LNCAP (cell line): Measurements from ENCODE around the gene CAPN15.

Experiments used
- TF ChIP-seq, protein P1 (sequence below): fragments of 450-650 bp; IDR thresholded peaks from 2 replicates; pipeline ENCODE4 v1.5.1; 2017; ENCODE audit warnings: mild to moderate bottlenecking

Gene CAPN15

GRCh38 chr16:576823-577201, 49.3 kb downstream of the CAPN15 start:
- TF ChIP-seq, protein P1, sequence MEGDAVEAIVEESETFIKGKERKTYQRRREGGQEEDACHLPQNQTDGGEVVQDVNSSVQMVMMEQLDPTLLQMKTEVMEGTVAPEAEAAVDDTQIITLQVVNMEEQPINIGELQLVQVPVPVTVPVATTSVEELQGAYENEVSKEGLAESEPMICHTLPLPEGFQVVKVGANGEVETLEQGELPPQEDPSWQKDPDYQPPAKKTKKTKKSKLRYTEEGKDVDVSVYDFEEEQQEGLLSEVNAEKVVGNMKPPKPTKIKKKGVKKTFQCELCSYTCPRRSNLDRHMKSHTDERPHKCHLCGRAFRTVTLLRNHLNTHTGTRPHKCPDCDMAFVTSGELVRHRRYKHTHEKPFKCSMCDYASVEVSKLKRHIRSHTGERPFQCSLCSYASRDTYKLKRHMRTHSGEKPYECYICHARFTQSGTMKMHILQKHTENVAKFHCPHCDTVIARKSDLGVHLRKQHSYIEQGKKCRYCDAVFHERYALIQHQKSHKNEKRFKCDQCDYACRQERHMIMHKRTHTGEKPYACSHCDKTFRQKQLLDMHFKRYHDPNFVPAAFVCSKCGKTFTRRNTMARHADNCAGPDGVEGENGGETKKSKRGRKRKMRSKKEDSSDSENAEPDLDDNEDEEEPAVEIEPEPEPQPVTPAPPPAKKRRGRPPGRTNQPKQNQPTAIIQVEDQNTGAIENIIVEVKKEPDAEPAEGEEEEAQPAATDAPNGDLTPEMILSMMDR: 0 out of 2 replicates have a peak, but pooled peaks have one; percentile 8

DNA sequence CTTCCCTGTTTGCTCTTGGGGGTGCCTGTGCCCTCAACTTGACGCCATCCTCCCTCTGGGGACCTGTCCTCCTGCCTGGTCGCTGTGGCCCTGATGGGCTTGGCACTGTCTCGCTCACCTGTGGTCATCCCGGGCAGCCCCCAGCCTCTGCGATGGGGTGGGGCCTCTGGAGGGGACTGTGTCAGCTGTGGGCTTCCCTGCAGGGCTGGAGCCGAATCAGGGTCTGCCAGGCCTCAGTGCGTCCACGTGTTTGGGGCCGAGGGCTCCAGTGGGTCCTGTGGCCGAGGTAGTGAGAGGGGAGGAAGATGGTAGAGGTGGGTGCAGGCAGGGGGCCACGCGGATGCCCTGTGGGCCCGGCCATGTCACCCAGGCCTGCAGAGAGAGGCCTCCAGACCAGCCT, 50.3 kb downstream of the CAPN15 start:
- TF ChIP-seq, protein P1: no peak

- TF ChIP-seq, protein P1: no peak
These were observed 50.8 kb downstream of the CAPN15 start for GRCh38 chr16:578232-578869.

DNA sequence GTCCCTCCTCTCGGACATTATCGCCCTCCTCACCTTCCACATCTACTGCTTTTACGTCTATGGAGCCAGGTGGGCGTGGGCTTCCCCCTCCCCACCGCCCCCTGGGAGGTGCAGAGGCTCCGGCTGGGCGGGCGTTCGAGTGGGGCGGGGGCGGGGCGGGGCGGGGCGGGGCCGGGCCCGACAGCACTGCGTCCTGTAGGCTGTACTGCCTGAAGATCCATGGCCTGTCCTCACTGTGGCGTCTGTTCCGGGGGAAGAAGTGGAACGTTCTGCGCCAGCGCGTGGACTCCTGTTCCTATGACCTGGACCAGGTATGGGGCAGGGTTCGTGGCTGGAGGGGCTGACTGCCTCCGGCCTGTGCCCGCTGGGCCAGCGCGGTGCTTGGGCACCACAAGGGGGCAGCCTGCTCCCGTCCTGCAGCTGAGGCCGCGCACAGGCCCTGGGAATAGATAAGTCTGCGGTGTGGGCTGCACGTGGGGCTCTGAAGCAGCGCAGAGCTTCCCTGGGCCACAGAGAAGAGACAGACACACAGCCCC, 51.4 kb downstream of the CAPN15 start:
- TF ChIP-seq, protein P1: peak; percentile 85

- TF ChIP-seq, protein P1: no peak
These were observed 52.8 kb downstream of the CAPN15 start for GRCh38 chr16:580141-580945.

GRCh38 chr16:580946-581498, 53.5 kb downstream of the CAPN15 start:
- TF ChIP-seq, protein P1: no peak

GRCh38 chr16:582218-582613, 54.7 kb downstream of the CAPN15 start:
- TF ChIP-seq, protein P1: no peak
